Adrenal gland (tissue), 5 donors: ENCODE results near the gene RFX1.

ENCODE experiments used
- CTCF ChIP-seq, 6 experiments: fragments of 450-650 bp in 4 of 6; fragments of 200-600 bp in 2 of 6; sonication (generic) in 1 of 6; IDR thresholded peaks; 1 replicate in 5 of 6; 2 replicates in 1 of 6; pipeline versions ENCODE4 v1.5.1 to v1.8.0; 2016 to 2021; ENCODE audit warnings: antibody characterized with exemption in 6 of 6, mild to moderate bottlenecking in 2 of 6, moderate library complexity in 1 of 6
- POLR2A ChIP-seq, 2 donors: fragments of 450-650 bp; IDR thresholded peaks; one replicate each; pipeline ENCODE4 v1.6.1; 2017; ENCODE audit warnings: antibody characterized with exemption in 2 of 2, mild to moderate bottlenecking in 2 of 2, moderate library complexity in 1 of 2
- donor health status: DM: no; HTN: no; CAD: no.

- TF ChIP-seq CTCF (IDR thresholded peaks at IDR 0.05) (no peak), POLR2A (IDR thresholded peaks at IDR 0.05) (no peak)
These were observed 10.9 kb downstream of the RFX1 start for GRCh38 chr19:13995017-13995728.
